ENCODE data around the gene USP17L15.
"Not testable (repeated sequence)": the region's sequence is repeated elsewhere in the genome, so short reads cannot be mapped to it uniquely, and the experiment has no call there.

Gene USP17L15

GRCh38 chr4:9234085-9234484 lies at the start of gene USP17L15:
Gene USP17L15 (plus strand): TSS chr4:9234385. CDS start chr4:9234385, 0 bp downstream.
- DNase-seq: not testable (repeated sequence)

DNA sequence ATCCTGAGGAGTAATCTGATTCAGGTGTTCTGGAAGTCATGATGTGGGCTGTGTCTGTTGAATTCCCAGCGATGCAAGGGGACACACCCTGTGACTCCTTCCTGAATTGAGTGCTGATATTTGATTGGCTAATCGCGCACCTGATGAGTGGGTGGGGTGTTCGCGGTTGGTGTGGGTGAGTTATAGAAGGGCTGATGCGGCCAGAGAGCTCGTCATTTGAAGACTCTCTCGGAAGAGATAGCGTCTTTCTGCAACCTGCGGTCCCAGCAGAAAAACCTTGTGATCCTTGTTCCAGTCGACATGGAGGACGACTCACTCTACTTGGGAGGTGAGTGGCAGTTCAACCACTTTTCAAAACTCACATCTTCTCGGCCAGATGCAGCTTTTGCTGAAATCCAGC lies 23.8 kb upstream of the USP17L15 start, which contains the start of gene USP17L10:
Gene USP17L10, plus strand, starts transcription at position 301 of the 400 bp plus-strand sequence. Its CDS starts 0 bp downstream, at position 301.
- DNase-seq: not testable (repeated sequence)

DNA sequence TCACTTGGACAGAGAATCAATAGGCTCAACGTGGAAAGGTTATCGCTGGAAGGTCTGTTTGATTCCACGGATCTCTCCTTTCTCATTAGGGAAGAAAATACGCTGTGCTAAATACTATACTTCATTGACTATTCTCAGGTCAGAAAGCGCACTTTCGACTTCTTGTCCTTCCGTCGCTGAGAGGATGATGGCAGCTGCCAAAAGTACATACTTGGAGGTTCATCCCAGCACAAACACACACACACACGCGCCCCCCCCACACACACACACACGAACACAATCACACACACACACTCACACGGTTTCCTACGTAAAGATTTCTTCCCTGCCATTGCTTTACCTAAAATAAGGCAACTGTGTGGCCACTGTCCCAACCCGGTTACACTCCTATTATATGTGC lies 19.5 kb upstream of the USP17L15 start:
- not testable (repeated sequence) for DNase-seq

DNA sequence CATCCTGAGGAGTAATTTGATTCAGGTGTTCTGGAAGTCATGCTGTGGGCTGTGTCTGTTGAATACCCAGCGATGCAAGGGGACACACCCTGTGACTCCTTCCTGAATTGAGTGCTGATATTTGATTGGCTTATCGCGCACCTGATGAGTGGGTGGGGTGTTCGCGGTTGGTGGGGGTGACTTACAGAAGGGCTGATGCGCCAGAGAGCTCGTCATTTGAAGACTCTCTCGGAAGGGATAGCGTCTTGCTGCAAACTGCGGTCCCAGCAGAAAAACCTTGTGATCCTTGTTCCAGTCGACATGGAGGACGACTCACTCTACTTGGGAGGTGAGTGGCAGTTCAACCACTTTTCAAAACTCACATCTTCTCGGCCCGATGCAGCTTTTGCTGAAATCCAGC lies 19.1 kb upstream of the USP17L15 start, which contains the start of gene USP17L11:
Gene USP17L11, plus strand, starts transcription at position 301 of the 400 bp plus-strand sequence. Its CDS starts 0 bp downstream, at position 301.
- DNase-seq: not testable (repeated sequence)

- DNase-seq: not testable (repeated sequence)
Measured at GRCh38 chr4:9219852-9220251, 14.3 kb upstream of the USP17L15 start, which contains the start of gene USP17L12. Gene USP17L12 (plus strand): TSS chr4:9220152. CDS start chr4:9220152, 0 bp downstream.

DNA sequence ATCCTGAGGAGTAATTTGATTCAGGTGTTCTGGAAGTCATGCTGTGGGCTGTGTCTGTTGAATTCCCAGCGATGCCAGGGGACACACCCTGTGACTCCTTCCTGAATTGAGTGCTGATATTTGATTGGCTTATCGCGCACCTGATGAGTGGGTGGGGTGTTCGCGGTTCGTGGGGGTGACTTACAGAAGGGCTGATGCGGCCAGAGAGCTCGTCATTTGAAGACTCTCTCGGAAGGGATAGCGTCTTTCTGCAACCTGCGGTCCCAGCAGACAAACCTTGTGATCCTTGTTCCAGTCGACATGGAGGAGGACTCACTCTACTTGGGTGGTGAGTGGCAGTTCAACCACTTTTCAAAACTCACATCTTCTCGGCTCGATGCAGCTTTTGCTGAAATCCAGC lies 9.6 kb upstream of the USP17L15 start, which contains the start of gene USP17L13:
Gene USP17L13, plus strand, starts transcription at position 301 of the 400 bp plus-strand sequence. Its CDS starts 0 bp downstream, at position 301.
- not testable (repeated sequence) for DNase-seq

- not testable (repeated sequence) for DNase-seq
Measured at GRCh38 chr4:9230249-9230648, 3.9 kb upstream of the USP17L15 start.

DNA sequence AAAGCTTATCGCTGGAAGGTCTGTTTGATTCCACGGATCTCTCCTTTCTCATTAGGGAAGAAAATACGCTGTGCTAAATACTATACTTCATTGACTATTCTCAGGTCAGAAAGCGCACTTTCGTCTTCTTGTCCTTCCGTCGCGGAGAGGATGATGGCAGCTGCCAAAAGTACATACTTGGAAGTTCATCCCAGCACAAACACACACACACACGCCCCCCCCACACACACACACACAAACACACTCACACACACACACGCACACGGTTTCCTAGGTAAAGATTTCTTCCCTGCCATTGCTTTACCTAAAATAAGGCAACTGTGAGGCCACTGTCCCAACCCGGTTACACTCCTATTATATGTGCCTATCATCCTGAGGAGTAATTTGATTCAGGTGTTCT lies 4.3 kb downstream of the USP17L15 start:
- not testable (repeated sequence) for DNase-seq

DNA sequence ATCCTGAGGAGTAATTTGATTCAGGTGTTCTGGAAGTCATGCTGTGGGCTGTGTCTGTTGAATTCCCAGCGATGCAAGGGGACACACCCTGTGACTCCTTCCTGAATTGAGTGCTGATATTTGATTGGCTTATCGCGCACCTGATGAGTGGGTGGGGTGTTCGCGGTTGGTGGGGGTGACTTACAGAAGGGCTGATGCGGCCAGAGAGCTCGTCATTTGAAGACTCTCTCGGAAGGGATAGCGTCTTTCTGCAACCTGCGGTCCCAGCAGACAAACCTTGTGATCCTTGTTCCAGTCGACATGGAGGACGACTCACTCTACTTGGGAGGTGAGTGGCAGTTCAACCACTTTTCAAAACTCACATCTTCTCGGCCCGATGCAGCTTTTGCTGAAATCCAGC lies 9.4 kb downstream of the USP17L15 start, which contains the start of gene USP17L17:
Gene USP17L17, plus strand, starts transcription at position 301 of the 400 bp plus-strand sequence. Its CDS starts 0 bp downstream, at position 301.
- DNase-seq: not testable (repeated sequence)

DNA sequence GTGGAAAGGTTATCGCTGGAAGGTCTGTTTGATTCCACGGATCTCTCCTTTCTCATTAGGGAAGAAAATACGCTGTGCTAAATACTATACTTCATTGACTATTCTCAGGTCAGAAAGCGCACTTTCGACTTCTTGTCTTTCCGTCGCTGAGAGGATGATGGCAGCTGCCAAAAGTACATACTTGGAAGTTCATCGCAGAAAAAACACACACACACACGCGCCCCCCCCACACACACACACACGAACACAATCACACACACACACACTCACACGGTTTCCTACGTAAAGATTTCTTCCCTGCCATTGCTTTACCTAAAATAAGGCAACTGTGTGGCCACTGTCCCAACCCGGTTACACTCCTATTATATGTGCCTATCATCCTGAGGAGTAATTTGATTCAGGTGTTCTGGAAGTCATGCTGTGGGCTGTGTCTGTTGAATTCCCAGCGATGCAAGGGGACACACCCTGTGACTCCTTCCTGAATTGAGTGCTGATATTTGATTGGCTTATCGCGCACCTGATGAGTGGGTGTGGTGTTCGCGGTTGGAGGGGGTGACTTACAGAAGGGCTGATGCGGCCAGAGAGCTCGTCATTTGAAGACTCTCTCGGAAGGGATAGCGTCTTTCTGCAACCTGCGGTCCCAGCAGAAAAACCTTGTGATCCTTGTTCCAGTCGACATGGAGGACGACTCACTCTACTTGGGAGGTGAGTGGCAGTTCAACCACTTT lies 13.9 kb downstream of the USP17L15 start, which contains the start of gene USP17L18:
Gene USP17L18, plus strand, starts transcription at position 678 of the 728 bp plus-strand sequence. Its CDS starts 0 bp downstream, at position 678.
- not testable (repeated sequence) for DNase-seq

- DNase-seq: not testable (repeated sequence)
Measured at GRCh38 chr4:9253078-9253477, 18.9 kb downstream of the USP17L15 start, which contains the start of gene USP17L19. Gene USP17L19 (plus strand): TSS chr4:9253378. CDS start chr4:9253378, 0 bp downstream.

GRCh38 chr4:9257824-9258223 lies 23.6 kb downstream of the USP17L15 start, which contains the start of gene USP17L20:
Gene USP17L20 (plus strand): TSS chr4:9258124. CDS start chr4:9258124, 0 bp downstream.
- not testable (repeated sequence) for DNase-seq

DNA sequence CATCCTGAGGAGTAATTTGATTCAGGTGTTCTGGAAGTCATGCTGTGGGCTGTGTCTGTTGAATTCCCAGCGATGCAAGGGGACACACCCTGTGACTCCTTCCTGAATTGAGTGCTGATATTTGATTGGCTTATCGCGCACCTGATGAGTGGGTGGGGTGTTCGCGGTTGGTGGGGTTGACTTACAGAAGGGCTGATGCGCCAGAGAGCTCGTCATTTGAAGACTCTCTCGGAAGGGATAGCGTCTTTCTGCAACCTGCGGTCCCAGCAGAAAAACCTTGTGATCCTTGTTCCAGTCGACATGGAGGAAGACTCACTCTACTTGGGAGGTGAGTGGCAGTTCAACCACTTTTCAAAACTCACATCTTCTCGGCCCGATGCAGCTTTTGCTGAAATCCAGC lies 28.4 kb downstream of the USP17L15 start, which contains the start of gene USP17L21:
Gene USP17L21, plus strand, starts transcription at position 301 of the 400 bp plus-strand sequence. Its CDS starts 0 bp downstream, at position 301.
- DNase-seq: not testable (repeated sequence)

GRCh38 chr4:9267319-9267718 lies 33.1 kb downstream of the USP17L15 start, which contains the start of gene USP17L22:
Gene USP17L22 (plus strand): TSS chr4:9267619. CDS start chr4:9267619, 0 bp downstream.
- DNase-seq: not testable (repeated sequence)

- not testable (repeated sequence) for DNase-seq
Measured at GRCh38 chr4:9271719-9272118, 37.5 kb downstream of the USP17L15 start.
